MG63 (cell line): Measurements from ENCODE around the gene WIPF1. TPM values are rescaled to one million over a fixed set of nuclear protein-coding genes. Genes with fewer than 3 reads are reported as not detected.

Source experiments
- DNase-seq: peaks from one replicate; pipeline ENCODE4 v3.0.0-alpha.2; 2020
- H3K27me3 ChIP-seq: fragments of 250-450 bp; sonication (Bioruptor Pico); 2 replicates; pipeline ENCODE4 v1.5.1; 2020; ENCODE audit warnings: mild to moderate bottlenecking, moderate library complexity
- H3K36me3 ChIP-seq: fragments of 250-450 bp; sonication (Bioruptor Pico); 2 replicates; pipeline ENCODE4 v1.5.1; 2020; ENCODE audit warnings: mild to moderate bottlenecking, moderate library complexity
- H3K4me3 ChIP-seq: fragments of 250-450 bp; sonication (Bioruptor Pico); 2 replicates; pipeline ENCODE4 v1.5.1; 2020; ENCODE audit warnings: mild to moderate bottlenecking, moderate library complexity
- H3K9me3 ChIP-seq: fragments of 250-450 bp; sonication (Bioruptor Pico); 2 replicates; pipeline ENCODE4 v1.5.1; 2020; ENCODE audit warnings: mild to moderate bottlenecking, moderate library complexity
- total RNA-seq: library from RNA; depleted of rRNA; stranded (reverse); fragments of >200 nt; shearing (Covaris generic); gene quantifications from 2 replicates; pipeline ENCODE4 v1.2.3, GENCODE V29; 2014; ENCODE audit warnings: low replicate concordance

The WIPF1 gene
- total RNA-seq, 1 experiment from 2014 or later, result 4.3 TPM

DNA sequence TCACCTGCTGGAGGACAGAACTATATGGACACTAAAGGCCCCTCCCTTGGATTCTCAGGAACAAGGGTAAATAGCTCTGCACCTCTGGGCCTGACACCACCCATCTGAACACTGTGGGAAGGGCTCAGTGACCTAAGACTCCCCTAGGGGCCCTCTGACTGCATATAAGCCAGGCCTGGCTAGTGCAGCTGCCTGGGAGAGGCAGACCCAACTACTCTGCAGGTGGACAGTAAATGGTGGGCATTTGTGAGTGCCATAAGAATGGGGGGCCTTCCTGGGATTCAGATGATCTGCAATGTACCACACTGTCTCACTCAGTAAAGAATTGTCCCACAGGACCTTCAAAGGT, 11.2 kb upstream of the WIPF1 start:
- Histone ChIP-seq H3K36me3 (no peaks in the 10 kb centered on the region), H3K27me3 (no peaks in the 10 kb centered on the region), H3K4me3 (no peak overlapping the region), H3K9me3 (no peaks in the 10 kb centered on the region)
- no peak for DNase-seq

DNA sequence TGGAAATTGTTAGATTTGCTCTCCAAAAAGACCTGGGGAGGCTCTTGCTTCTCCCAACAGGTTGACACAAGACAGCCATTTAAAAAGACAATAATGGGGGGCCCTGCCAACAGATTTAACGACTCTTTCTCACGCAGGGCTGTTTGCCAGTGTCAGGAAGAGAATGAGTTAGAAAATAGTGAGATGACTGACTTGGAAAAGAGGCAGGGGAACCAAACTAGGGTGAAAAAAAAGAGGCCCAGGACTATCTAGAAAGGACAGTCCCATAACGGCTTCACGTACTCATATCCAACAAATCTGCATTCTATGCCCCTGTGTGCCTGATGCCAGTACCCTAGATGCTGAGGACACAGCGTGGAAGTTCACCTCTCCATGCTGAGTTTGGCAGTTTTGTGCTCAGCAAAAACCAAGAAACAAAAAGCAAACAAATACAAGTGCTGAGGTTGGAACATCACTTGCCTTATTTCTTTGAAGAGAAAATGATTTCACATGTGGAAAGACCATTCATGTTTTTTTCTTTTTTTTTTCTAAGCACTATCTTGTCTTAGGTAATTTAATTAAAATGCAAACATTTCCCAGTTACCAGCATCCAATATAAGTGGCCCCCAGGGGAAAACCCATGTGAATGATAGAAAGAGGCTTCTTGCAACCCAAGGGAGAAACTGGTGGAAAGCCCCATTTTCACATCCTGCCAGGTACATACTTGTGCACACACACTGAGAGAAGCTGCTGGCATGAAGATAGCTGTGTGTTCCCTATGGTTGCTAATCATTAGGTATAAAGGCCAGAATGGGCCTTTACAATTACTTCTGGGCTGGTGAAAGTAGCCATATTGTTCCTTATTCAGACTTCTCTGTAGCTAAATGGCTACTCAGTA, 10.6 kb upstream of the WIPF1 start:
- no peaks in the 10 kb centered on the region for H3K36me3 ChIP-seq
- no peak overlapping the region for H3K4me3 ChIP-seq
- DNase-seq, result no peak
- no peaks in the 10 kb centered on the region for H3K27me3 ChIP-seq
- H3K9me3 ChIP-seq, result no peaks in the 10 kb centered on the region

DNA sequence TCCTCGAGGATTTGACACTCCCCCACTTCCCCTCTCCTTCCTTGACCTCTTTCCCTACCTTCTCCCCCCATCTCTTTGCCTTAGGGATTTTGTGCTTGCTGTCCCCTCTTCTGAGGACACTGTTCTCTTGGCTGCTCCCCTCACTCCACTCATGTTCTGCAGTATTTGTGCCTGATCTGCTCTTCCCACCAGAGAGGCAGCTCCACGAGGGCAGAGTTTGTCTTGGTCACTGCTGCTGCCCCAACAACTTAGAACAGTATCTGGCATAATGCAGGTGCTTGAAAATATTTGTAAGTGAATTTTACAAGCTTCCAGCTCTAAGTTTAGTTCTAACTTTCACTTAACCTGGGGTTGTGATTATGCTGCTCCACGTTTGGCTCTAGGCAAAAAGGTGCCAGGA, 10.0 kb upstream of the WIPF1 start:
- Histone ChIP-seq H3K36me3 (no peaks in the 10 kb centered on the region), H3K4me3 (no peak overlapping the region), H3K9me3 (no peaks in the 10 kb centered on the region), H3K27me3 (no peaks in the 10 kb centered on the region)
- DNase-seq, result no peak

DNA sequence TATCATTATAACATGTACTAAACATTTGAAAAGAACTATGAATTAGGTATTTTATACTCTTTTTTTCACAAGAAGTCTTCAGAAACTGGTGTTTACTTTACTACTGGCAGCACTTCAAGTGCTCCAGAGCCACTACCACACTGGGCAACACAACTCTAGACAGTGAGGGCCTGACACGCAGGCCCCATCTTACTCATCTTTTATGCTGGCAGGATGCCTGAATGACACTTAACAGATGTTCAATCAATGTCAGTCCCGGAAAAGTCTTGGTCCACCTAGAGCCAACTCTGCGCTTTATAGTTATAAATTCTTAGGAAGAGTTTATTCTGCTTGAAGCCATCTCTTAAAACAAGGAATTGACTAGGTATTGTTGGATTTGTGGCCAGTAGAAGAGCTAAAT, 8.7 kb upstream of the WIPF1 start:
- H3K36me3 ChIP-seq, result no peaks in the 10 kb centered on the region
- H3K9me3 ChIP-seq, result no peaks in the 10 kb centered on the region
- H3K4me3 ChIP-seq, result no peak overlapping the region
- peak; percentile 86 for DNase-seq
- H3K27me3 ChIP-seq, result no peaks in the 10 kb centered on the region

DNA sequence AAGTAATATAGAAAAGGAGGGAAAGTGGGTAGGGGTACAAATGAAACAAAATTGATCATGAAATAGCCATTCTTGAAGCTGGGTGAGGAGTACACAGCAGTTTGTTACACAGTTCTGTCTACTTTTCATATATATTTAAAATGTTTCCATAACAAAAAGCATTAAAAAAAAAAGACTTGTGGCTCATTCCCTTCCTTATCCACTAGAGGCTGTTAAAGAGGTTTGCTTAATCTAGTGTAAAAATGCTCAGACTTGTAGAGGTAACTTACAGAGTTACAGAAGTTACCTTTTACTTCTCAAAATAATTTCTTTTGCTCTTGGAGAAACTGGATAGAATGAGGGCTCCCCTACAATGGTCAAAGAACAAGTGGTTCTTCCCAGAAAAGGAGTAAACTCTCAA, 8.1 kb upstream of the WIPF1 start:
- Histone ChIP-seq H3K36me3 (no peaks in the 10 kb centered on the region), H3K27me3 (no peaks in the 10 kb centered on the region), H3K9me3 (no peaks in the 10 kb centered on the region), H3K4me3 (no peak overlapping the region)
- DNase-seq, result no peak

DNA sequence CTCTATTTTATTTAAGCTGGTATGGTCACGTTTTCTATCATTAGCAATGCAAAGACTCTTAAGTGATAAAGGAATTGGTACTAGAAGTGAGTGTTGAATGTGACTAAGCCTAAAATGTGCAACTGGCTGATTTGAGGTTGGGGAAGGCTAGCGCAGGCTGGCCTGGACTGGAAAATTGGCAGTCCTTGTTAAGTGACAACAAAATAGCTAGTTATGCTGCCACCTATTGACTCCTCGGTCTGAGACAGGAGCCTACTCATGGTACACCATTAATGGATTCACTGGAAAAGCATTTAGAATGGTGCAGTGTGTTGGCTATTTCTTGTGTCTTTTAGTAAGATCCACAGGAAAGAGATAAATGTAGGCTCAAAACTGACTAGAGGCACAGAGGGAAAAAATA, 5.7 kb upstream of the WIPF1 start:
- DNase-seq, result peak; percentile 38
- H3K27me3 ChIP-seq, result no peaks in the 10 kb centered on the region
- H3K9me3 ChIP-seq, result no peaks in the 10 kb centered on the region
- no peak overlapping the region for H3K4me3 ChIP-seq
- no peaks in the 10 kb centered on the region for H3K36me3 ChIP-seq

DNA sequence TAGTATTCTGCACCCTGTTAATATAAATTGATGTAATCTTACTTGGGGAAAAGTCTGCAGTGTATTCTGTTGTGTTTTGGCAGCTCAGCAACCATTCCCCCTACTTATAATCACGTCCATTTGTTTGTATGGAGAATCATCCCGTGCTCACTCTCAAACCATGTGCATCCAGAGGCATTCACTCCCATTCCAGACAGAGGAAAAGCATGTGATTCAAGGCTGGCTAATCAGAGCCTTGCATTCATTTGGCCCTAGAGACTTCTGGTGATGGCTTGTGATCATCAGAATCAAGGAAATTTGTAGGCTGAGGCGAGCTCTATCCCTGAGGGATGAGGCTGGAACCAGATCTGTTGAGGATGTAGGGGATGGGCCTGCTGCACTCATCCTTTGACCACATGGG, 5.1 kb upstream of the WIPF1 start:
- Histone ChIP-seq H3K27me3 (no peaks in the 10 kb centered on the region), H3K9me3 (no peaks in the 10 kb centered on the region), H3K4me3 (no peak overlapping the region), H3K36me3 (no peaks in the 10 kb centered on the region)
- DNase-seq, result no peak

DNA sequence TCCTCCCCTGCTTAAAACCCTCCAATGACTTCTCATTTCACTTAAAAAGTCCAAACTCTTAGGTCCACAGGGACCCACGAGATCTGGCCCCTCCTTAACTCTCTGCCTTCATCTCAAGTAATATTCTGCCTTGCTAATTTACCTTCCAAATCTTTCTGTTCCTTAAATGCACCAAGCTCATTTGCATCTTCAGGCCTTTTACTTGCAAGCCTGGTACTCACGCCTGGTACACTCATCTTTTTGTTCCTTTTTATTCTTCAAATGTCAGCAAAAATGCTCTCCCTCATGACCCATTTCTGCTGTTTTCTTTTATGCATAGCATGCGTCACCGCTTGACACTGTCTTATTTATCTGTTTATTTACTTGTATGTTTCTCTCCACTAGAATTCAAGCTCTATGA, 2.7 kb upstream of the WIPF1 start:
- no peak overlapping the region for H3K4me3 ChIP-seq
- H3K9me3 ChIP-seq, result no peaks in the 10 kb centered on the region
- no peak for DNase-seq
- no peaks in the 10 kb centered on the region for H3K27me3 ChIP-seq
- no peaks in the 10 kb centered on the region for H3K36me3 ChIP-seq

DNA sequence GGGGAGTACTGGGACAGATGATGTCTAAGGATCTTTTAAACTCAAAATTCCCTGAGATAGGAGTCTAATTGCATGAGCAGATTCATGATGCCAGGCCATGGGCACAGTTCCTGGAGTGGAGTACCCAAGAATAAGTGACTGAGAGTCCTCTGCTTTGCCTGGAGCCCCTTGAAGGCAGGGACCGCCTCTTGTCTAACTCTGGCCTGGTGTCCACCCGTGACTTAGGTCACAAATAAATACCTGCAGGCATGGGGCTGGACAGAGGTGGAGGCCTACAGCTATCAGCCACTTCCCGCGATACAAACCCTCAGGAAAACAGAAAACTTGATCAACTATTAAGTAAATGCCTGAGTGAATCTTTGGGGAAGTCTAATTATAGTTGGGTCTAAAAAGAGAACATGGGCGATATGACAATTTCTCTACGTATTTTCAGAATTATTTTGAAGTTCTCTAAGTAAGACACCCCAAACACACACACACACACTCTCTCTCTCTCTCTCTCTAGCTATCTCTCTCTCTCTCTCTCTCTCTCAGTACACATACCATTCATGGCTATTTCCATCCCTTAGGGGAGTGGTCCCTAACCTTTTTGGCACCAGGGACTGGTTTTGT, 1.8 kb upstream of the WIPF1 start:
- Histone ChIP-seq H3K36me3 (no peaks in the 10 kb centered on the region), H3K9me3 (no peaks in the 10 kb centered on the region), H3K27me3 (no peaks in the 10 kb centered on the region), H3K4me3 (no peak overlapping the region)
- no peak for DNase-seq

DNA sequence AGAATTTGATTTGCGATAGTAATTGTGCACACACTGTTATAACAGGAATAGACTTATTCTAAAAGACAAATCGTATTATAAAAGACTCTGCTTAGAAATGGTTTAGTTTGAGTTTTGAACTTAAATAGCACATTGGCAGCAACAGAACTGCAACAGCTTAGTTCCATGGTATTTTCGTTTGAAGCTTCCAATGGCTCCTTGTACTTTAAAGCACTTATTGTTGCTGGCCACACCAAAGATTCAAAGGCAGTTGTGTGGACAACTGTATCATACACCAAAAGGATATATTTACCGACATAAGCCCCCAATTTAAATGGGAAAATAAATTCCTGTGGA, 627 bp downstream of the WIPF1 start:
- Histone ChIP-seq H3K9me3 (no peaks in the 10 kb centered on the region), H3K36me3 (no peaks in the 10 kb centered on the region), H3K27me3 (no peaks in the 10 kb centered on the region), H3K4me3 (peak overlapping the region; percentile 17; the same call in 1 of the 2 replicates)
- no peak for DNase-seq

DNA sequence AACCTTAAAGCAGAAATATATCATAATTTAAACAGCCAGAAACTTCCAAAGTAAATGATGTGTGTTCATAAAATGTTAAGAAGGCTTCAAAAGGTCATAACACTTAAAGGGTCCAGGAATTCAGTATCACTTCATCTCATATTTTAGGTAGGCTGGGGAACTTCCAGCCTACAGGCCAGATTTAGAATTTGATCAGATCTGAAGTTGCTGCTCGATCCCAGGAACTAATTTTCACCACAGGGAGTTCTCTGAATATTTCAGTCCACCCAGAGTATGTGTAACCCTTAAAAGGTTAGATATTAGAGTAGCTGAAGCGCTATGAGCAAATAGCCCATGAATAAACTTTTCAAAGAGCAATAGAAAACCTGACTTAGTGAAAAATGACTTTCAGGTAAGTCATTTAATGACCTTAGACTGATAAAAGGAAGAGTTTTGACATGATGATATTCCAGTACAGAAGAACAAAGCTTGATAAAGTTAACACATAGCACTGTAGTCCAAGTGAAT, 1.7 kb downstream of the WIPF1 start:
- Histone ChIP-seq H3K4me3 (no peak overlapping the region), H3K9me3 (no peaks in the 10 kb centered on the region), H3K36me3 (no peaks in the 10 kb centered on the region), H3K27me3 (no peaks in the 10 kb centered on the region)
- no peak for DNase-seq

DNA sequence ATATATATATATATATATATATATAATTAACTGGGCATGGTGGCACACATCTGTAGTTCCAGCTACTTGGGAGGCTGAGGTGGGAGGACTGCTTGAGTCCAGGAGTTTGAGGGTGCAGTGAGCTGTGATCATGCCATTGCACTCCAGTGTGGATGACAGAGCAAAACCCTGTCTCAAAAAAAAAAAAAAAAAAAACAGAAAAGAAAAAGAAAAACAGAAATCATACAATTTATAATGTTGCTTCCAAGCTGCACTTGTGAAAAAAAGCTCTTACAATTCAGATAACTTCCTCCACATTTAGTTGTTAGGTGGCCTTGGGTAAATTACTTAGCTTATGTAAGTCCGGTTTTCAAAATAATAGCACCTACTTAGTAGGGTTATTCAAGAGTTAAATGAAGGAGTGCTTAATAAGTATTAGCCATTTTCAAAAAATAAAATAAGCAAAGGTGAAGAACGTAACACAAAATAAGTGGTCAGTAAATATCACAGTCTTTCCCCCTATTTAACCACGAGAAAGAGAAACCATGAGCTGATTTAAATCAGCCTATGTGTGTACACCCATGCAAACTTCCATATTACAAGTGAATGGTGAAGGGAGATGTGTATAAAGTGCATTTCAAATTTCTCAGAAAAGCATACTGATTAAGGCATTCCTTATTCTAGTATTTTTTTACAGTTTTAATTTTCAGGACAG, 2.3 kb downstream of the WIPF1 start:
- DNase-seq, result no peak
- H3K4me3 ChIP-seq, result no peak overlapping the region

DNA sequence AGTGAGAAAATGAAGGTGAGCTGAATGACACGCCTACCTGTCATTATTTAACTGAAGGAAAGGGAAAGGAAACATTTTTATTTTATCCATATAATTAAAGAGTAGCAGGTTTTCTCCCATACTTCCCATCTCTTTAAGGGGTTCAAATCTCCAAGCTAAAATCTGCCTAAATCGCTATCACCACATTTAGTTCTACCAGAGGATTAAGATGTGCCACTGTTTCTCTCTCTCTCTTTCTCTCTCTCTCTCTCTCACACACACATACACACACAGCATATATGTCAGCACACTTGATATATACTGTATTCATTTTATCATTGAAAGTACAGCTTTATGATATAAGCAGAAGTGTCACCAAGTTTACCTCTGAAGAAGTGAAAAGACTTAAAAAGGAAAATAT, 3.1 kb downstream of the WIPF1 start:
- no peak for DNase-seq
- Histone ChIP-seq H3K4me3 (no peak overlapping the region), H3K27me3 (no peaks in the 10 kb centered on the region), H3K9me3 (no peaks in the 10 kb centered on the region), H3K36me3 (peaks cover 6% of the 10 kb centered on the region; the same call in 1 of the 2 replicates)

More for the DNA sequence above, 2.3 kb downstream of the WIPF1 start:
- H3K36me3 ChIP-seq, result peaks cover 1% of the 10 kb centered on the region; the same call in 1 of the 2 replicates
- no peaks in the 10 kb centered on the region for H3K27me3 ChIP-seq
- no peaks in the 10 kb centered on the region for H3K9me3 ChIP-seq

DNA sequence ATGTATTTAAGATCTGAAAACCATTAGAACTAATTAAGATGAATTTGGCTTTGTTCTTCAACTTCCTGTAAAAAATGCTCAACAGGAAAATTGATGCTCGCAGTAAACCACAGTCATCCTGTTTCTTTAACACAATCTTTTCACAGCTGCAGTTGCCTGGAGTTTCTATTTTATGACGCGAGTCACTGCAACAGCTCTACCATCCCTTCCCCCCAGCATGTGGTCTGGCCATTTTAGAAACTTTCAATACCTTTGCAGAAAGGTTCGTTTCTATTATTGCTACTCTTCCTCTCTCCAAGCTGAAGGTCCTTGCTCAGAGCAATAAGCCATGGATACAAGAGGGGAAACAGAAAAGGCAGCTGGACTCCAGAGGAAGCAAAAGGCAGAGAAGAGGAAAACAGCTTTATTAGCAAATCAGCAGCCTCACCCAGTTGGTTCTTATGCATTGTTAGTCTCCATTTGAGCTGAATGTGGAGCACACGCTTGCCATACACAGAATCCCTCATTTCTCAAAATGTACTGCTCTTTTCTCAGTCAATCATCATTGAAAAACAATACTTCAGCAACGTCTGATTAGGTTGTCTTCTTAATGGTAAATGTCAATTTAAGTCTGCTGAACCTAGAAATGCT, 3.9 kb downstream of the WIPF1 start:
- Histone ChIP-seq H3K4me3 (no peak overlapping the region; the same call in 1 of the 2 replicates), H3K36me3 (peaks cover 7% of the 10 kb centered on the region; the same call in 1 of the 2 replicates)

DNA sequence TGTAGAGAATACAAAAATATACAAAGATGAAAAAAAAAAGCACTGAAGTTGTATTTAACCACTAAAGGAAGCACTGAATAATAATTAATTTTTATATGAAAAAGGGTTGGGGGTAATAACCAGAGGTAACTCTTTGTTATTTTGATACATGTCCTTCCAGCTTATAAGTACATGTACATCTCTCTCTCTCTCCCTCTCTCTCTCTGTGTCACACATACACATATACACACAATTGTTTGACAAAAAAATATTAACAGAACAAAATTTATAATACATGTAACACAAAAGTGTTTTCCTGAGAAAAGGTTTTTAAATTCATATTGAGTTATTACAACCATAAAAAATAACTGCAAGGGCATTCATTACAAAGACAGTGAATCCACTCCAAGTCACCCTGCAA, 4.6 kb downstream of the WIPF1 start:
- DNase-seq, result no peak
- Histone ChIP-seq H3K4me3 (no peak overlapping the region), H3K9me3 (no peaks in the 10 kb centered on the region), H3K36me3 (peaks cover 7% of the 10 kb centered on the region; the same call in 1 of the 2 replicates), H3K27me3 (no peaks in the 10 kb centered on the region)

More for the DNA sequence above, 3.9 kb downstream of the WIPF1 start:
- Histone ChIP-seq H3K27me3 (no peaks in the 10 kb centered on the region), H3K9me3 (no peaks in the 10 kb centered on the region)
- DNase-seq, result peak; percentile 39

DNA sequence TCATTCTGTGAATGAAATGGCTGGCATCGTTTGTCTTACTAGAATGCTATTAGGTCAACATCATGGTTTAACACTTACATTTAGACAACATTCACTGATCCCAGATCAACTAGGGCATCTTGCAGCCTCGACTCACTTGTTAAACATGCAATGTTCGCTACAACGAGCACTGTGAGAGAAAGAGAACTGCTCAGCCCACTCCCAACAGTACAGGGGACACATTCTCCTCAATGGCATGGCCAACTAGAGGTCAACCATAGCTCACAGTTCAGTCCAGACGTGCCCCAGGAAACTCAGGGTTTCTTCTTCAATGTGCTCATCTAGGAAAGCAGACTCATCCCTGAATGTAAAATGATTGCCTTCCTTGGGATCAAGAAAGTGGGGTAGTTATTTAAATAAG, 5.9 kb downstream of the WIPF1 start:
- Histone ChIP-seq H3K4me3 (no peak overlapping the region), H3K9me3 (no peaks in the 10 kb centered on the region), H3K36me3 (peaks cover 7% of the 10 kb centered on the region; the same call in 1 of the 2 replicates), H3K27me3 (no peaks in the 10 kb centered on the region)
- DNase-seq, result peak; percentile 25
